Colonic mucosa (tissue), 4 donors: Measurements from ENCODE around the gene CCDC134. TPM values are rescaled to one million over a fixed set of nuclear protein-coding genes. Genes with fewer than 3 reads are reported as not detected.

Experiments used
- DNase-seq: peaks from one replicate; pipeline ENCODE4 v3.0.0-alpha.2; 2020
- H3K27ac ChIP-seq: fragments of 200-600 bp; one replicate; pipeline ENCODE4 v1.8.0; 2021
- H3K27me3 ChIP-seq: fragments of 200-600 bp; one replicate; pipeline ENCODE4 v1.8.0; 2021
- H3K36me3 ChIP-seq: fragments of 200-600 bp; one replicate; pipeline ENCODE4 v1.8.0; 2021
- H3K4me1 ChIP-seq: fragments of 200-600 bp; one replicate; pipeline ENCODE4 v1.8.0; 2021; ENCODE audit warnings: mild to moderate bottlenecking
- H3K4me3 ChIP-seq: fragments of 200-600 bp; one replicate; pipeline ENCODE4 v1.8.0; 2021
- H3K9ac ChIP-seq, 2 donors: one replicate each; pipeline ENCODE4 v1.7.0; 2013; ENCODE audit warnings: control low read depth in 2 of 2, low read depth in 2 of 2, low read length in 2 of 2
- H3K9me3 ChIP-seq: fragments of 200-600 bp; one replicate; pipeline ENCODE4 v1.8.0; 2021
- intact Hi-C: fragments of 100-400 bp; cut with DNase I; formaldehyde crosslinking; loops from one replicate; pipeline ENCODE4 v1.14.1; 2022
- total RNA-seq, 2 donors: library from RNA; stranded (reverse); fragmentation: NEBNext Ultra II Directional in 1 of 2; extraction: Animal tissue kit (Norgen Biotek cat#: 25700) in 1 of 2; gene quantifications; one replicate each; pipeline ENCODE4 v1.2.1, GENCODE V29; 2021
- TF ChIP-seq, protein P1 (sequence below): fragments of 200-600 bp; IDR thresholded peaks from one replicate; pipeline ENCODE4 v1.8.0; 2022; ENCODE audit warnings: antibody characterized with exemption, mild to moderate bottlenecking
- donor health status: healthy.
- donor health status: DM: no; HTN: no; CAD: no.
- donor health status: DM: no; HTN: no; CAD: no.

The CCDC134 gene
- total RNA-seq, 2 donors from 2014 or later, result 9.3 to 18.8 TPM

DNA sequence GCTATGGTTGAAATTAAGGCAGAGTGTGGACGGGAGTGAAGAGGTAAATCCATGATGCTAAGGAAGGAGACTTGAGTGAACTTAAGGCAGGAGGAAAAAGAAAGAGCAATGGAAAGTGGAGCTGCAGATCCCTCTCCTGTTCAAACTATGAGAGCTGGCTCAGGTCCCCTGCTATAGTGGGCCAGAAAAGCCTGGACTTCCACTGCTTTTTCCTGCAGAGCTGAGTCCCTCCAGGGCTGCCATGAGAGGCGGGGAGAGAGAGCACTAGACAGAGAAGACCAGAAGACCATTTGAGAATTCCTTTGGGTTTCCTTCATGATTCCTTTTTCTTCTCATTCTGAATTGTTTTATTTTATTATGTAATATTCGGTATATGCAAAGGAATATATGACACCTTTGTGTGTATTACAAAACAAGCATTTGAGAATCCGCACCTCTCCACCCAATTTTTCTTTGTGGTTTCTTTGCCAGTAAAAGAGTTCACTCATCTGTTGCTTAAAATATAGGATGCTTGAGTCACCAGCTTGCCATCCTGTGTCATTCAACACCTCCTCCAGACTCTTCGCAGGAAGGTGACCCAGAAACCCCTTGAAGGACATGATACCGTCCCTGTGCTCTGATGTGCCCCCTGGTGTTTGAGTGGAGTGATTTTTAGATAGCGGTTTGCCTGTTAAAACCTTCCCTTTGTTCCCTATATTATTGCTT lies 56.8 kb downstream of the CCDC134 start:
- H3K9ac ChIP-seq, result peak overlapping the region in 1 of 2 donors; percentile 13
- H3K4me3 ChIP-seq, result no peak overlapping the region
- TF ChIP-seq, protein P1, sequence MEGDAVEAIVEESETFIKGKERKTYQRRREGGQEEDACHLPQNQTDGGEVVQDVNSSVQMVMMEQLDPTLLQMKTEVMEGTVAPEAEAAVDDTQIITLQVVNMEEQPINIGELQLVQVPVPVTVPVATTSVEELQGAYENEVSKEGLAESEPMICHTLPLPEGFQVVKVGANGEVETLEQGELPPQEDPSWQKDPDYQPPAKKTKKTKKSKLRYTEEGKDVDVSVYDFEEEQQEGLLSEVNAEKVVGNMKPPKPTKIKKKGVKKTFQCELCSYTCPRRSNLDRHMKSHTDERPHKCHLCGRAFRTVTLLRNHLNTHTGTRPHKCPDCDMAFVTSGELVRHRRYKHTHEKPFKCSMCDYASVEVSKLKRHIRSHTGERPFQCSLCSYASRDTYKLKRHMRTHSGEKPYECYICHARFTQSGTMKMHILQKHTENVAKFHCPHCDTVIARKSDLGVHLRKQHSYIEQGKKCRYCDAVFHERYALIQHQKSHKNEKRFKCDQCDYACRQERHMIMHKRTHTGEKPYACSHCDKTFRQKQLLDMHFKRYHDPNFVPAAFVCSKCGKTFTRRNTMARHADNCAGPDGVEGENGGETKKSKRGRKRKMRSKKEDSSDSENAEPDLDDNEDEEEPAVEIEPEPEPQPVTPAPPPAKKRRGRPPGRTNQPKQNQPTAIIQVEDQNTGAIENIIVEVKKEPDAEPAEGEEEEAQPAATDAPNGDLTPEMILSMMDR, result peak; percentile 44
- DNase-seq, result peak; percentile 65
- H3K4me1 ChIP-seq, result no peaks in the 10 kb centered on the region
- H3K27me3 ChIP-seq, result no peaks in the 10 kb centered on the region
- intact Hi-C loops, result no loop called here
- no peaks in the 10 kb centered on the region for H3K36me3 ChIP-seq
- no peaks in the 10 kb centered on the region for H3K9me3 ChIP-seq
- peak overlapping the region; percentile 56 for H3K27ac ChIP-seq

DNA sequence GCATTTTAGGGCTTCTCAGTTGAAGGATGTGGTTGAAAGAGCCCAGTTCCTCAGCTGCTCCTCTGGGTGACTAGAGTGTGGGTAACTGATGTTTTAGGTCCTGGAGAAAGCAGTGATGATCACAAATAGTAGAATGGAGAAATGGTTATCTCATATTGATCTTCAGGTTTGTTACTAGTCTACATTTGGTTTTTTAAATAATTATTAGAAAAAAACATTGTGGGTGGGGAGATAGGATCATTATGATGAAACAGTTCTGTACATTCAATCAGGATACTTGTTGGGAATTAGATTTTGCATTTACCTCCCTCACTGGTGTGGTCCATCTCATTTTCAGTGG lies 57.4 kb downstream of the CCDC134 start:
- TF ChIP-seq, protein P1, result no peak
- no peaks in the 10 kb centered on the region for H3K4me1 ChIP-seq
- H3K9ac ChIP-seq, result no peak overlapping the region
- no peaks in the 10 kb centered on the region for H3K36me3 ChIP-seq
- H3K4me3 ChIP-seq, result no peak overlapping the region
- H3K27me3 ChIP-seq, result no peaks in the 10 kb centered on the region
- H3K27ac ChIP-seq, result peak overlapping the region; percentile 56
- DNase-seq, result no peak
- intact Hi-C loops, result no loop called here
- H3K9me3 ChIP-seq, result no peaks in the 10 kb centered on the region

DNA sequence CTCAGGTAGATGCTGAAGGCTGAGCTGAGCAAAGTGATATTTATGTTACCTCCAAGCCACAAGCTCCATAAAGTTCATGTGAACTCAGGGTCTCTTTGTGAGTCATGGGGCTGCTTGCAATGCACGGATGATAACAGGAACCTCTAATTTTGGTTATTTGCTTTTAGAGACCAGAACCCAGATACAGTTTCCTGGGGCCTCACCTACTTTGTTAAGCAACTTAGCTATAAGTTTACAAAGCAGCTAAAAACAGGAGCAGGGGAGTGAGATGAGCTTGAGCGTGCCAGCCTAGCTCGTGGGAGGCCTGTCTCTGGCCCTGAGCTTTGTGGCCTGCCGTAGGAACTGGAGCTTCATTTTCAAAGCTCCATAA lies 61.7 kb downstream of the CCDC134 start:
- H3K4me3 ChIP-seq, result no peak overlapping the region

DNA sequence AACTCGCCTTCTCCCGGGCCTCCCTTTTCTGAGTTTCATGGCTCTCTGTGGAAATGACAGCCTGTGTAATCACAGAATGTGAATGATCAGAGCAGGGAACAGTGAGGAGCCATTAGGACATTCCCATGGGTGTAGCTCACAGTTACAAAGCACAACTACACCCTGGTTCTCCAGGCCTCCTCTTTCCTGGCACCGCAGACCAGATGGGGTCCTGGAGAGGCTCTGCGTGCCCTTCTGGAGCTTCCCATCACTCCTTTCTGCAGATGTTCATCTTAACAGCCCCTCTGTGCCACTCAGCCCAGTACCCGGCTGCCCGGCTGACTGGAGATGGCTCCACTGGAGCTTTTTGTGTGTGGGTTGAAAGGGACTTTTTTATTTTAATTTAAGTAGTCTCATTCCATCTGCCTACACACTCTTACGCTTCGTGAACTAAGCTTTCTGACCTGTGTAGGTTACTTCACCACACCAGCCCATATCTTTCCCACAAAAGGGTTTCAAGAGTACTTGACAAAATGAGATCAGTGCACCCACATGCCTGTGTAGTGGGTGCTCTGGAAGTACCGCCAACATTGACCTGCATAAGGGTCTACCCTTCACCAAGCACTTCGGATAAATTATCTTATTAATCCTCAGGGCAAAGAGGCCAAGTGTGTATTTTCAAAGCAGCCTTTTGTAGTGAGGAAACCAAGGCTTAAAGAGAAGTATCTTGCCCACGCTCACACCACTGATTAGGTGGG lies 62.2 kb downstream of the CCDC134 start:
- Histone ChIP-seq H3K9me3 (no peaks in the 10 kb centered on the region), H3K27ac (peak overlapping the region; percentile 49), H3K9ac (no peak overlapping the region), H3K27me3 (no peaks in the 10 kb centered on the region), H3K36me3 (peaks cover under 1% of the 10 kb centered on the region), H3K4me3 (no peak overlapping the region), H3K4me1 (no peaks in the 10 kb centered on the region)
- TF ChIP-seq, protein P1, result no peak
- intact Hi-C loops, result no loop called here
- no peak for DNase-seq

More for the DNA sequence above, 61.7 kb downstream of the CCDC134 start:
- intact Hi-C loops, result no loop called here
- no peak for DNase-seq
- Histone ChIP-seq H3K4me1 (no peaks in the 10 kb centered on the region), H3K27ac (peak overlapping the region; percentile 49), H3K9me3 (no peaks in the 10 kb centered on the region), H3K27me3 (no peaks in the 10 kb centered on the region), H3K9ac (no peak overlapping the region), H3K36me3 (no peaks in the 10 kb centered on the region)
- TF ChIP-seq, protein P1, result no peak

DNA sequence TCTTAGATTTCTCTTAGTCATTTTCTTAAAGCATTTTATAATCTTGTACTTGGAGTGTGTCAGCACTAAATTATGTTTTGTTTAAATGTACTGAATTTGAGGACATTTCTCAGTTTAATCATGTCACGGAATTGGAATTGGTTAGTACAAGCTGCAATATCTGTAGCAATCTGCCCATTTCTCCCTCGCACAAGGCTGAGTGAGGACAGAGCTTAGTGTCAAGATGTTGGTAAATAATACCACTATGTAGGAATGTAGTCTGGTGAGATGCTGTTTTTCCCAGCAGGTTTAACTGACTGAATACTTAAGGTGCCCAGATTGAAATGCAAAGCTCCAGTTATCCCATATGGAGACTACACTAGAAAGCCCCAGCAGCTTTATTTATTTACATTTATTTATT lies 63.0 kb downstream of the CCDC134 start:
- Histone ChIP-seq H3K9ac (no peak overlapping the region), H3K9me3 (no peaks in the 10 kb centered on the region), H3K27ac (no peak overlapping the region), H3K27me3 (no peaks in the 10 kb centered on the region), H3K36me3 (peaks cover 9% of the 10 kb centered on the region), H3K4me1 (no peaks in the 10 kb centered on the region), H3K4me3 (no peak overlapping the region)
- TF ChIP-seq, protein P1, result no peak
- intact Hi-C loops, result no loop called here
- no peak for DNase-seq
